Measurements from ENCODE around the gene PPIH.

PPIH gene

GRCh38 chr1:42657981-42658876 lies at the start of gene PPIH:
PPIH (plus strand) TSS chr1:42658423; CDS start chr1:42658447, 24 bp downstream.
- H3K27ac ChIP-seq (ENCODE audit: low read depth, low read length, poor library complexity, severe bottlenecking): peak within 1 kb of the TSS; percentile 23
- peaks cover 39% of the 10 kb centered on the region for H3K36me3 ChIP-seq (ENCODE audit: insufficient read depth, low read length)
- H3F3A ChIP-seq (ENCODE audit: insufficient read depth, low read length): no peaks in the 10 kb centered on the region
- no peaks in the 10 kb centered on the region for H4K20me1 ChIP-seq (ENCODE audit: insufficient read depth, low read length)
- H2AFZ ChIP-seq (ENCODE audit: low read length): peak within 1 kb of the TSS; percentile 35; the same call in 1 of the 2 replicates
- no peaks in the 10 kb centered on the region for H3K27me3 ChIP-seq (ENCODE audit: insufficient read depth, low read length)
- H3K9me3 ChIP-seq (ENCODE audit: low read length): no peaks in the 10 kb centered on the region
- TF ChIP-seq EZH2 (IDR thresholded peaks at IDR 0.05; ENCODE audit: borderline replicate concordance, low read length): no peak
- TF ChIP-seq, protein P1, sequence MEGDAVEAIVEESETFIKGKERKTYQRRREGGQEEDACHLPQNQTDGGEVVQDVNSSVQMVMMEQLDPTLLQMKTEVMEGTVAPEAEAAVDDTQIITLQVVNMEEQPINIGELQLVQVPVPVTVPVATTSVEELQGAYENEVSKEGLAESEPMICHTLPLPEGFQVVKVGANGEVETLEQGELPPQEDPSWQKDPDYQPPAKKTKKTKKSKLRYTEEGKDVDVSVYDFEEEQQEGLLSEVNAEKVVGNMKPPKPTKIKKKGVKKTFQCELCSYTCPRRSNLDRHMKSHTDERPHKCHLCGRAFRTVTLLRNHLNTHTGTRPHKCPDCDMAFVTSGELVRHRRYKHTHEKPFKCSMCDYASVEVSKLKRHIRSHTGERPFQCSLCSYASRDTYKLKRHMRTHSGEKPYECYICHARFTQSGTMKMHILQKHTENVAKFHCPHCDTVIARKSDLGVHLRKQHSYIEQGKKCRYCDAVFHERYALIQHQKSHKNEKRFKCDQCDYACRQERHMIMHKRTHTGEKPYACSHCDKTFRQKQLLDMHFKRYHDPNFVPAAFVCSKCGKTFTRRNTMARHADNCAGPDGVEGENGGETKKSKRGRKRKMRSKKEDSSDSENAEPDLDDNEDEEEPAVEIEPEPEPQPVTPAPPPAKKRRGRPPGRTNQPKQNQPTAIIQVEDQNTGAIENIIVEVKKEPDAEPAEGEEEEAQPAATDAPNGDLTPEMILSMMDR (IDR thresholded peaks at IDR 0.05; ENCODE audit: low read length): no peak
- H3K9me2 ChIP-seq (ENCODE audit: low read depth, low read length): no peaks in the 10 kb centered on the region
- H3K4me3 ChIP-seq (ENCODE audit: low read depth, low read length, poor library complexity, severe bottlenecking): peak within 1 kb of the TSS; percentile 95
- H3K9ac ChIP-seq (ENCODE audit: low read length): peak within 1 kb of the TSS; percentile 90
- H3K79me2 ChIP-seq (ENCODE audit: insufficient read depth, low read length): peaks cover 15% of the 10 kb centered on the region
- H3K4me2 ChIP-seq (ENCODE audit: low read length): peak within 1 kb of the TSS; percentile 83
- H3K4me1 ChIP-seq (ENCODE audit: insufficient read depth, low read length, severe bottlenecking): peaks cover 22% of the 10 kb centered on the region

- Histone ChIP-seq H3K79me2 (ENCODE audit: insufficient read depth, low read length) (no peaks in the 10 kb centered on the region), H4K20me1 (ENCODE audit: insufficient read depth, low read length) (no peaks in the 10 kb centered on the region), H3K9me2 (ENCODE audit: low read depth, low read length) (no peaks in the 10 kb centered on the region), H3K4me2 (ENCODE audit: low read length) (no peak overlapping the region), H2AFZ (ENCODE audit: low read length) (no peak overlapping the region), H3K9ac (ENCODE audit: low read length) (no peak overlapping the region), H3F3A (ENCODE audit: insufficient read depth, low read length) (no peaks in the 10 kb centered on the region), H3K27me3 (ENCODE audit: insufficient read depth, low read length) (no peaks in the 10 kb centered on the region), H3K27ac (ENCODE audit: low read depth, low read length, poor library complexity, severe bottlenecking) (no peak overlapping the region), H3K9me3 (ENCODE audit: low read length) (no peaks in the 10 kb centered on the region), H3K4me1 (ENCODE audit: insufficient read depth, low read length, severe bottlenecking) (no peaks in the 10 kb centered on the region), H3K36me3 (ENCODE audit: insufficient read depth, low read length) (no peaks in the 10 kb centered on the region), H3K4me3 (ENCODE audit: low read depth, low read length, poor library complexity, severe bottlenecking) (no peak overlapping the region)
- no peak for TF ChIP-seq EZH2 (IDR thresholded peaks at IDR 0.05; ENCODE audit: borderline replicate concordance, low read length)
- TF ChIP-seq, protein P1 (IDR thresholded peaks at IDR 0.05; ENCODE audit: low read length): no peak
These were observed 44.5 kb upstream of the PPIH start for GRCh38 chr1:42613803-42614131.

GRCh38 chr1:42618866-42619265 lies 39.4 kb upstream of the PPIH start:
- no peaks in the 10 kb centered on the region for H3K9me3 ChIP-seq (ENCODE audit: low read length)
- TF ChIP-seq, protein P1 (IDR thresholded peaks at IDR 0.05; ENCODE audit: low read length): no peak
- TF ChIP-seq EZH2 (IDR thresholded peaks at IDR 0.05; ENCODE audit: borderline replicate concordance, low read length): no peak

More at GRCh38 chr1:42618866-42619265, 39.4 kb upstream of the PPIH start:
- no peak overlapping the region for H3K4me2 ChIP-seq (ENCODE audit: low read length)
- H3K36me3 ChIP-seq (ENCODE audit: insufficient read depth, low read length): no peaks in the 10 kb centered on the region
- H3K4me1 ChIP-seq (ENCODE audit: insufficient read depth, low read length, severe bottlenecking): no peaks in the 10 kb centered on the region
- H3F3A ChIP-seq (ENCODE audit: insufficient read depth, low read length): no peaks in the 10 kb centered on the region
- no peak overlapping the region for H3K4me3 ChIP-seq (ENCODE audit: low read depth, low read length, poor library complexity, severe bottlenecking)
- H4K20me1 ChIP-seq (ENCODE audit: insufficient read depth, low read length): no peaks in the 10 kb centered on the region
- H3K27ac ChIP-seq (ENCODE audit: low read depth, low read length, poor library complexity, severe bottlenecking): no peak overlapping the region
- no peaks in the 10 kb centered on the region for H3K79me2 ChIP-seq (ENCODE audit: insufficient read depth, low read length)
- no peak overlapping the region for H2AFZ ChIP-seq (ENCODE audit: low read length)
- no peaks in the 10 kb centered on the region for H3K9me2 ChIP-seq (ENCODE audit: low read depth, low read length)
- H3K9ac ChIP-seq (ENCODE audit: low read length): no peak overlapping the region
- no peaks in the 10 kb centered on the region for H3K27me3 ChIP-seq (ENCODE audit: insufficient read depth, low read length)

Measured in OCI-LY1 (cell line).